NCI-H2029 treated with DMSO at 0.1 percent for 48 hours (cell line): Measurements from ENCODE around the gene RFX7.
"Not testable (repeated sequence)": the region's sequence is repeated elsewhere in the genome, so short reads cannot be mapped to it uniquely, and the experiment has no call there.

ENCODE experiments used
- DNase-seq: peaks from one replicate; lab custom pipeline; 2025; lab: John Stamatoyannopoulos, UW

RFX7 gene

GRCh38 chr15:56205061-56205876 is 38.4 kb downstream of the RFX7 start:
- no peak for DNase-seq

DNA sequence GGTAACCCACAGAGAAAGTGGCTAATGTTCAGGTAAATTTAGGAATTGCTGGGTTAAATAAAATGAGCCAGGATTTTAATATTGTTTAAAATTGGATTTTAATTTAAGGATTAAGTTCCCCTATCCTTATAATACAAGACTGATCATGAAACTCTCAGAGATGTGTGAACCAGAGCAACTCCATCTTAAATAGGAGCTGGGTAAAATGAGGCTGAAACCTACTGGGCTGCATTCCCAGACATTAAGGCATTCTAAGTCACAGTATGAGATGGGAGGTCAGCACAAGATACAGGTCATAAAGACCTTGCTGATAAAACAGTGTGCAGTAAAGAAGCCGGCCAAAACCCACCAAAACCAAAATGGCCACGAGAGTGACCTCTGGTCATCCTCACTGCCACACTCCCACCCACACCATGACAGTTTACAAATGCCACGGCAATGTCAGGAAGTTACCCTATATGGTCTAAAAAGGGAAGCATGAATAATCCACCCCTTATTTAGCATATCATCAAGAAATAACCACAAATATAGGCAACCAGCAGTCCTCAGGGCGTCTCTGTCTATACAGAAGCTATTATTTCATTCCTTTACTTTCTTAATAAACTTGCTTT is 40.3 kb downstream of the RFX7 start:
- DNase-seq, result not testable (repeated sequence)

- no peak for DNase-seq
These were observed 41.0 kb downstream of the RFX7 start for GRCh38 chr15:56202701-56203100.

DNA sequence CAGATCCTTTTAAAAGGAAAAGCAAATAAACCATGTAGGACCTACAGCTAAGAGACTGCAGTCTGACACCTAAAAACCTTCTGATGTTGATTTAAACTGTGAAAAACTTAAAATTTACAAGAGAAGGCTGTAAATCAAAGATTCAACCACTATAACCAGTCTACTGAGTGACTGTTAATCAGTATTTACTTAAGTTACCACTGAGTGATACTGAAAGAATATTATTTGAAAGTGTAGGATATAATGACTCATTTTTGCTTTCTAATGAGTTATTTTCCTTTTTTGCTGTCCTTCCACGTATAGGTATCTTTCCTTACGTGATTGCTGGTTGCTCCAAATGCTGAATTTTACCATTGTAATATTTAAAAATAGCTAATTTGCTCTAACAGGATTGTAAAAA is 44.6 kb downstream of the RFX7 start:
- no peak for DNase-seq

- DNase-seq, result no peak
These were observed 49.6 kb downstream of the RFX7 start for GRCh38 chr15:56194035-56194434.

DNA sequence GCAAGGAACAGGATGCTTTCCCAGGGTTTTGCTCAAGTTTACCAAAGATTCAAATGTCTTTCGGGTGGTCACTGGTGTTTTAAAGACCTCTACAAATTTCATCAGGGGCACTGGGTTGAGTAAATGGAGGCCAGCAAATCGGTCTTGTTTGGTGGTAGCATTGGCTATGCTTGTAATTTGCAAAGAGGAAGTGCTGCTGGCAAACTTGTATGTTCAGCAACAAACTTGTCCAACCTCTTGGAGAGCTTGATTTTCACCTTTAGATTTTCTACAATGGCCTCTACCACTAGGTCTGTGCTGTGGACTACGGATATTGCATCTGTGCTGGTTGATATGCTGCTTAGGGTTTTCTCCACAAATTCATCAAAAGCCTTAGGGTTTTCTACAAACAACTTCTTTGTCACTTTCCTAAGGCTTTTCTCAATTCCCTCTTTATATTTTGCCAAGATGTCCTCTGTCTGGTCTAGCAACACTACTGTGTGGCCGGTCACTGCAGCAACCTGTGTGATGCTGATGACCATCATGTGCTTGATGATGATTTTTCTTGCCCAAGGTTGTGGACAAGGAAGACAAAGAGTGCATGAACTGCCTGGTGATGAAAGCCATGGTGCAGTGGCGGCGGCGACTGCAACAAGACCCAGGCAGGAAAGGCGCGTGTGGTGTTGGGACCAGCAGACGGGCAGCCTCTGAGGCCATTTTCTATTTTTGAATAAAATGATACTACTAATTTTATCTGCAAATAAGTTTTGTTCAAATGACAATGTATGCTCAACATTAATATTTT is 50.8 kb downstream of the RFX7 start:
- DNase-seq, result no peak

- DNase-seq, result no peak
These were observed 56.0 kb downstream of the RFX7 start for GRCh38 chr15:56187665-56188064.

GRCh38 chr15:56185980-56186379 is 57.7 kb downstream of the RFX7 start:
- no peak for DNase-seq

GRCh38 chr15:56184516-56184915 is 59.2 kb downstream of the RFX7 start:
- DNase-seq, result no peak

- DNase-seq, result no peak
These were observed 62.8 kb downstream of the RFX7 start for GRCh38 chr15:56180851-56181250.

DNA sequence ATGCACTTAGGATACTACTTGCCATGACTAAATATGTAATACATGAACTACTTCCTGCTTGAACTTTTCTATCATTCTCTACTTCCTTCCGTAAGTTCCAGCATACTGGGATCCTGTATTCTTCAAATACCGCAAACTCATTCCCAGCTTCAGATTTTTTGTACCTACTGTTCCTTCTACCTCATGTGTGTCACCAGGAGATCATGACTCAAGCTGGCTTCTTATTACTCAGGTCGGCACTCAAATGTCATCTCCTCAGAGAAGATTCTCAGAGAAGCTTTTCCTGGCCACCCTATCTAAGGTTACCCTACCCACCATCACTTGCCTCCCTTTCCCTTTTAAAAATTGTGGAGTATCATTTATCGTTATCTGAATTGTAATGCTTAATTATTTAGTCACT is 66.7 kb downstream of the RFX7 start:
- no peak for DNase-seq

DNA sequence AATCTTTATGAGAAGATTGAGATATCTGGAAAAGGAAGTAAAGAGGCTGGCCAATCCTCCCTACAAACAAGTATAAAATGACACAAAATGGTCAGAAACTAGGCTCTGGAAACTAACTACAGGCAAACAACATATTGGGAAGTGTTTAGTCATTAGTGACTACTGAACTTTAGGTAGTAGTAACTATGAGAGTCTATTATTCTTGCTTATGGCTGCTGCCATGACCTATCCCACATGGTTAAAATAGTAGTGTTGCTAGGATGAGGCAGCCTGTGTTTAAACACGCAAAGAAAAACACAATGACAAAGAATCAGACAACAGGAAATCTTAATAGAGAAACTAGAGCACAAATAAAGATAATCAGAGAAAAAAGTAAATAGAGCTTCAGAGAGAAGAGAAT is 67.9 kb downstream of the RFX7 start:
- no peak for DNase-seq

DNA sequence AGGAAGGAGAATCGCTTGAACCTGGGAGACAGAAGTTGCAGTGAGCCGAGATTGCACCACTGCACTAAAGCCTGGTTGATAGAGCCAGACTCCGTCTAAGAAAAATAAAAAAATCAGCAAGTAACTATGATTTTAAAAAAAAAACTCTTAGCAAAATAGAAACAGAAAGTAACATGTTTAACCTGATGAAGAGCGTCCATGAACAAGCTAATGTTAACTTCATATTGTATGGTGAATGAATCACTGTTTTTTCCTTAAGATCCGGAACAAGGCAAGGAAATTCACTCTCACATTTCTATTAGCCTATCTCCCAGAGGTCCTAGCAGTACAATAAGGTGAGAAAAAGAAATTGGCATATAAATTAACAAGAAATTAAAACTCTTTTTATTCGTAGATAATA is 69.0 kb downstream of the RFX7 start:
- DNase-seq, result no peak

- no peak for DNase-seq
These were observed 75.3 kb downstream of the RFX7 start for GRCh38 chr15:56168394-56168793.

- DNase-seq, result no peak
These were observed 78.4 kb downstream of the RFX7 start for GRCh38 chr15:56165234-56165633.

DNA sequence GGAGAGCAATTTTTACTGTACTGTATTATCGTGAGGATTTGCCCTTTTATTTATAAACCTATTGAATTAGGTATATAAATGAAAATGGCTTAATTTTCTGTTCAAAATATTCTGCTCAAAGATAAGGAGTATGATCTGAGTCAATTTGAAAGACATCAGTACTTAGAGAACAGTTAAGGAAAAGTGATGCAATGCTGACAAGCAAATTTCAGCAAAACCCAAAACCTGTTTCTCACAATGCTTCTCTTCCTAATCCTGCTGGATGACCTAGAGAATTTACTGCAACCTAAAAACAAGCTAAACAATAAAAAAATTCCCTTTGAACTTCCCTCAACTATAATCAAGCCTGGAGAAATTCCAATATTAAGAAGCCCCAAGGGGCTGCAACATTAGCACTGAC is 82.7 kb downstream of the RFX7 start:
- DNase-seq, result no peak

DNA sequence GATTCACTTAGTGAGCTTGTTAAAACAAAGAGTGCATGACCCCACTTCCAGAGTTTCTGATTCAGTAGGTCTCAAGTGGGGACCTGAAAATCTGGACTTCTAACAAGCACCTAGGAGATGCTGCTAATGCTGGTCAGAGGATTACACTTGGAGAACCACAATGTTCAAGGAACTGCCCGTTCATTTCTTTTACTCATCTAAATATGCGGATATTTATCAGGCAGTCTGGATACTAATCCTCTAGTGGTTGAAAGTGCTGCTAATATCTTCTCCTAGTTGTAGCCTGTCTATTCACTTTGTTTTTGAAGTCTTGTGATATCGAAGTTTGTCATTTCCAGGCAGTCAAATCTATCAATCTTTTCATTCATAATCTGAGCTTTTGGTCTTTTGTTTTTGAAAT is 86.8 kb downstream of the RFX7 start:
- DNase-seq, result no peak

GRCh38 chr15:56155278-56155677 is 88.4 kb downstream of the RFX7 start:
- not testable (repeated sequence) for DNase-seq

GRCh38 chr15:56154768-56155167 is 88.9 kb downstream of the RFX7 start:
- not testable (repeated sequence) for DNase-seq

DNA sequence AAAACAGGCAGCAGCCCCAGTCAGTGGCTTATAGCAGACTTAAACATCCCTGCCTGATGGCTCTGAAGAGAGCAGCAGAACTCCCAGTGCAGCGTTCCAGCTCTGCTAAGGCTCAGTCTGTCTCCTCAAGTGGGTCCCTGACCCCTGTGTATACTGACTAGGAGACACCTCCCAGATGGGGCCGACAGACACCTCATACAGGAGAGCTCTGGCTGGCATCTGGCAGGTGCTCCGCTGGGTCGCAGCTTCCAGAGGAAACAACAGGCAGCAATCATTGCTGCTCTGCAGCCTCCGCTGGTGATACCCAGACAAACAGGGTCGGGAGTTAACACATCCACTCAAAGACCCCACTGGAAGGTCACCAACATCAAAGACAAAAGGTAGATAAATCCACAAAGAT is 93.5 kb downstream of the RFX7 start:
- no peak for DNase-seq

DNA sequence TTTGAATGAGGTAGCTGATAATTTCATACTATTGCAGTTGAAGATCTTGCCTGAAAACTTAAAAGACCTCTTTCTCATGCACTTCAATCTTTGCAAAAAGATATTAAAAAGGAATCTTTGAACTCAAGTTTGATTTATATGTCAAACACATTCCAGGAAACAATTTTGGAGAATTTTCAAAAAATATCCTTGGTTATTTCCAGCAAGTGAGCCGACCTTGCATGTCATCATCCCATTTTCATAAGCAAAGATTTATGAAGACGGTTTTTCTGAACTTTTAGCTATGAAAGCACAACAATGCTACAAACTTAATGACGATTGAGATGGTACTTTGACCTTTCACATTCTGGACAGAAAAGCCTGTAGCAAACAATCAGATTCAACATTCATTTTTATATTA is 95.6 kb downstream of the RFX7 start:
- DNase-seq, result no peak

DNA sequence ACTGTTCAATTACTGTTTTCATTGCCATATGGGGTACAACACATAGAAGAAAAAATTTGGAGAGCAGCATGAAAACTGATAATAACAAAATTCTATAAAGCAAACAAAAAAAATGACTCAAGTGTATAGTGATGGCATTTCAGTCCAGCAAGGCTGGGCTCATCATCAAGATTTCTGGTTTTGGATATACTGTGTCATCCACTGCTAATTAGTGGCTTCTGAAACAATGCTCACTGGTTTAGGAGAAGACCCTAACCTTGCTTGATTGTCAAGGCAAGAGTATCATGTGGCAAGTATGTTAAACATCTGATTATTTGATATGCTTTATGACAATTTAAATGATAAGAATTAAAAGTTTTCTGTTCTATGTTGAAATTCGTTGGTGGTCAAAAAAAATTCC is 96.9 kb downstream of the RFX7 start:
- no peak for DNase-seq

DNA sequence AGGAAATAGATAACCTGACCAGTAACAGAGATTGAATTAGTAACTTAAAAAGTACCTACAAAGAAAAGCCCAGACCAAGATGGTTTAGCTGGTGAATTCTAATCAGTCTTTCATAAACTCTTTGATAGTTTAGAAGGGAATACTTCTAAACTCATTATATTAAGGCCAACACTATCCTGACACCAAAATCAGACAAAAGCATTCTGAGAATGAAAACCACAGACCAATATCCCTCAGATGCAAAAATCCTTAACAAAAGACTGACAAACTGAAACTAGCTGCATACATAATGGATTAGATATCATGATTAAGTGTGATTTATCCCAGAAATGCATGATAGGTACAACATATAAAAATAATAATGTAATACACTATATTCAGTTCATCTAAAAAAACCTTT is 115.6 kb downstream of the RFX7 start:
- DNase-seq, result no peak
